GM15510 (cell line): Measurements from ENCODE around the gene HPCA.

Experiments
- POLR2A ChIP-seq: IDR thresholded peaks from 3 replicates; pipeline ENCODE4 v1.6.1; 2011; ENCODE audit warnings: borderline replicate concordance; ENCODE audit not compliant: insufficient read length; ENCODE audit errors: extremely low read depth

HPCA gene

GRCh38 chr1:32902535-32902920 is 16.2 kb downstream of the HPCA start:
- TF ChIP-seq POLR2A = no peak

GRCh38 chr1:32903991-32904785 is 17.9 kb downstream of the HPCA start:
- no peak for TF ChIP-seq POLR2A

- TF ChIP-seq POLR2A = no peak
These were observed 18.5 kb downstream of the HPCA start for GRCh38 chr1:32904797-32905196.

GRCh38 chr1:32906654-32907053 is 20.4 kb downstream of the HPCA start:
- no peak for TF ChIP-seq POLR2A

- TF ChIP-seq POLR2A = no peak
These were observed 21.1 kb downstream of the HPCA start for GRCh38 chr1:32907435-32907834.

GRCh38 chr1:32910319-32910718 is 24.0 kb downstream of the HPCA start:
- no peak for TF ChIP-seq POLR2A

GRCh38 chr1:32915766-32916706 is 29.7 kb downstream of the HPCA start:
- no peak for TF ChIP-seq POLR2A

GRCh38 chr1:32917521-32917920 is 31.2 kb downstream of the HPCA start:
- TF ChIP-seq POLR2A = no peak

- no peak for TF ChIP-seq POLR2A
These were observed 31.9 kb downstream of the HPCA start for GRCh38 chr1:32918179-32918578.

GRCh38 chr1:32919811-32920733 is 33.8 kb downstream of the HPCA start:
- no peak for TF ChIP-seq POLR2A

GRCh38 chr1:32920833-32921232 is 34.5 kb downstream of the HPCA start:
- TF ChIP-seq POLR2A = no peak

- no peak for TF ChIP-seq POLR2A
These were observed 38.6 kb downstream of the HPCA start for GRCh38 chr1:32924881-32925344.

- no peak for TF ChIP-seq POLR2A
These were observed 39.3 kb downstream of the HPCA start for GRCh38 chr1:32925403-32926162.

- no peak for TF ChIP-seq POLR2A
These were observed 40.3 kb downstream of the HPCA start for GRCh38 chr1:32926562-32926961.
